ENCODE results near the gene LRMDA.
"Not testable (repeated sequence)": the region's sequence is repeated elsewhere in the genome, so short reads cannot be mapped to it uniquely, and the experiment has no call there.

LRMDA gene

GRCh38 chr10:76497666-76498065, 1066.2 kb downstream of the LRMDA start:
- no peak for DNase-seq

- no peak for DNase-seq
Measured at GRCh38 chr10:76504823-76505222, 1073.4 kb downstream of the LRMDA start.

DNA sequence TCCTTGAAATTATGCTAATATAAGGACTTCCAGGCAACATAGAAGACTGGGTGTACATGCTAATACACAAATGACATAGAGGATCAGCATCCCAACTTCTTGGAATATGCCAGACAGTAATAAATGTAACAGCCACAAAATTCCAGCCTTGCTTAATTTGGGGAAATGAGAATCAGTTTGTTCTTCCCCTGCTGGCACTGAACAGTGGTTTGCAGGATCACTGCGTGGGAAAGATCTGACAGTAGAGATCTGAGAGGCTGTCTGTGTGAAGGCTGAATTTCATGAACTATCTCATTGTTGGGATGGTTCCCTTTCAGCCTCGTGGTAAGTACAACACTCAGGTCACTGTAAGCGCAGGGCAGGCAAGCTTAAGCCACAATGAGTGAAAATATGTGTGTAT, 1078.0 kb downstream of the LRMDA start:
- DNase-seq, result no peak

DNA sequence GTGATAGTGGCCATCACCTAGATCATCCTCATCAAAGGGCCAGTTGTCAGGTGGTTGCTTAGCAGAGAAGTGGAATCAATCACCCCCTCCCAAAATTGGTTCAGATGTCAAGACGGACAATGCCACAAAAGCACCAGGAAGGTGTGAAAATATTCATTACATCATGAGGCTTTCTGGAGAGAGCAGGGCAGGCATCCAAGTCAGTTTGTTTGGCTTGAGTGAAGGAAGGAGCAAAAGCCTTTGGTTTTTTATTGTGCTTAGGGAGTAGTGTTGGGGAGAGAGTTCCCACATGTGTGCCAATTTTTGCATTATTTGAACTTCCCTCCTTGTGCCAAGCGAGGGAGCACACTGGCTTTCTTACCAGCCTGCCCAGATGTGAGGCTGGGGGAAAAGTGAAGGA, 1082.9 kb downstream of the LRMDA start:
- DNase-seq, result no peak

- no peak for DNase-seq
Measured at GRCh38 chr10:76514869-76515268, 1083.4 kb downstream of the LRMDA start.

- DNase-seq, result no peak
Measured at GRCh38 chr10:76522547-76522946, 1091.1 kb downstream of the LRMDA start.

GRCh38 chr10:76523246-76523645, 1091.8 kb downstream of the LRMDA start:
- DNase-seq, result no peak

DNA sequence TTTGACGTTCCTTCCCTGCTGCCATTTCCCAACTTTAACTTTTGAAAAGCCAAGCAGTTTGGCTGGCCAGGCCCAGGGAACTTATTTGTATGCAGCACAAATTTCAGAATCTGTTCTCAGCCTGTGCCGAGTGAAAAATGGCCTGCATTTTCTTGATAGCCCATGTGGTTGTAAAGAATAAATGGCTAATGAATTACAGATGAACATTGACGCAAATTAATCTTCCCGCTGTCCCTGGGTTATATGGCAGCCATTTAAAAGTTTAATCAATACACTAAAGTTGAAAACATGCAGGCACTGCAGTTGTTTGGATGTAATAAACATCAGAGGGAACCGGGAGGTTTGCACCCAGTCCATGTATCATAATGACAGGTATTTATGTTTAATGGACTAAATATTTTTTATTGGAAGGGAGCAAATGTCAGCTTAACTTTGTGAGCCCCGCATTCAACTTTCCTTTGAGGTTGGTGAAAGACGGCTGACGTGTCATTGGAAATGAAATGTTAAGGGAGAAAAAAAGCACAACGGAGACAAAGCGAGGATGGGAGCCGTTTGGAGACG, 1092.4 kb downstream of the LRMDA start:
- DNase-seq, result no peak

GRCh38 chr10:76526833-76527232, 1095.4 kb downstream of the LRMDA start:
- not testable (repeated sequence) for DNase-seq

GRCh38 chr10:76540331-76540730, 1108.9 kb downstream of the LRMDA start:
- no peak for DNase-seq

DNA sequence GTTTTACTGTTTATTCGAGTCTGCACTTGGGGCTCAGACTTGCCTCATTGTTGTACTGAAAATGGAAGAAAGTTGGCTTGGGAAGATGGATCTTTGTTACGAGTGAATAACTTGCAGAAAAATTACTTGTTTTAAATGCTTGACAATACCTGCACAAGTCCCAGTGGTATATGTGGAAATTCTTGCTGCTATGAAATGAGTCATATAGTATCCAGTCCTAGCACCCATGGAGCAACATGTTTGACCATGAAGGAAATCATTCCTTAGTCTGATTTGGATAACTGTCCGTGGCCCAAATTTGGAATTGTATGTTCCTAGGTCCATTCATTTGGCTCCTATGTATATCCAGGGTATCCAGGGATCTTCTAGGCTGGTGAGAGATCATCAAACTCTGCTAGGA, 1109.4 kb downstream of the LRMDA start:
- DNase-seq, result no peak

GRCh38 chr10:76541852-76542251, 1110.4 kb downstream of the LRMDA start:
- no peak for DNase-seq

DNA sequence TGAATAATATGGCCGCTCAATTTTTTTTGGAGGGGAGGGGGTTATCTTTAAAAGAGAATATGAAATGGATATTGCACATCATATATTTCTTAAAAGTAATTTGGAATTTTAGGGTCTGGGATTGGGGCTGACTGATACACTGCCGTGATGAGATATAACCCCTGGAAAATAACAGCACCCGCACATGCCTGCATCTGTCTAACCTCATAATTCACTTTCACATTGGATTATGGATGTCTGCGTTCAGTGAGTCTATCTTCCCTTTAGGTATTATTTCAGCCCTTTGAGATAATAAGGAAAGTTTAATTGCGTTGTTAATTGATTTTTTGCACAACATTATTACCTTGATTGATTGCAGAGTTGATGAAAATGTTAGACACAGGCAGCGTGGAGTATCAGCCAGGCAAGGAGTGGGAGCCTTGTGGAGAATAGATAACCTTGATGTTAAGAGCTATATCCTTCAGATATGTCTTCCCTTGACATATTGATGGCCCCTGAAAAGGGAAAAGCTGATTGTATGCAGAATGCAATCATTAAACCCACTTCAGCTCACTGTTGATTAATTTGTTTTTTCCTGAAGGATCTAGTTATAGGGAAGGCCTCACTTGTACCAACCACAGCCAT, 1111.0 kb downstream of the LRMDA start:
- no peak for DNase-seq

DNA sequence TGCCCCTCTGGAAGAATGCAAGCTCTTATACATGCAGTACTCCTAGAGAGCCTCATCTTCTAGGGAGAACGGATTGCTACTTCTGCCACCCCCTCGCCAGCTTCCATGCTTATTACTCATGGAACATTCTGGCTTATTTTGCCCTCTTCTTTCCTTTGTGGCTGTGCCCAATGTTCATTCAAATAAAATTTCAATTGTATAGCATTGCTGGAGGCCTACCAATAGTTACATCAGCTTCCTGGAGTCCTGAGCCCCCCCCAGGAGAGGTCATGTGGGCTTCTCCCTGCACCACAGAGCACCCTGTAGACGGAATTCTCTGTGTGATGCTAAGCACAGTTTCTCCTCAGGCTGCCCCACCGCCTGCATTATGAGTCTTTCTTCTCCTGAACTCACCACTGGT, 1112.2 kb downstream of the LRMDA start:
- DNase-seq, result no peak

DNA sequence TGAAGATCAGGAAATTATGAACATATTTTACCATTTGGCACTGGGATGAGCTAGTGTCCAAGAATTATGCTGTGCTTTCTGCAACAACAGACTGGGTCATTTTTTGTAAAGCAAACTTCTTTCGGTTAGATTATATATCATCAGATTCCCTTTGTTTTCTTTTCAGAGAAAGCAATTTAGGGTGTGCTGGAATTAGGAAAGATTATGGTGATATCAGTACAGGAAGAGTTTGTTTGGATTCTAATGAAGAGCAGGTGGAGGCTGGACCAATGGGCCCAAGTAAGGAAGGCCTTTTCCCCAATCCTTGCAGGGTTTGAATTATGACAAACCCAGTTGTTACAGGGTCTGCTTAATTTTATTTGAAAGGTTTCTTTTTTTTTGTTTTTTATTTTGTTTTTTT, 1113.4 kb downstream of the LRMDA start:
- DNase-seq, result no peak

DNA sequence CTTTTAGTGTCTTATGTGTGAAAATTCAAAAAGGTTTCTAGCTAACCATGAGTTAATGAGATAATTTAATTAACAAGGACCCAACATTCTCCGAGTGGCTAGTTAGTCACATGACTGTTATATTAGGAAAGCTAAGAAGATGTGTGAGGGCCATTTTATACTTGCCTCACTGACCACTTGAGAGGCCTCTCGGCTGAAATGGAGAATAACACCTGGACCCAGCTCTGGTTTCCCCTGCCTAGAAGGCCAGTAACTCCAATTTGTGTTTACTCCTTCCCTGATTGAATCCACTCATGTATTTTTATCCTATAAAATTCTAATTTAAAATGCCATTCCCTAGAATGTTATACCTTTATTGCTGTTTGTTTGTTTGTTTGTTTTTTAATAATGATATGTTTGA, 1115.0 kb downstream of the LRMDA start:
- DNase-seq, result no peak

DNA sequence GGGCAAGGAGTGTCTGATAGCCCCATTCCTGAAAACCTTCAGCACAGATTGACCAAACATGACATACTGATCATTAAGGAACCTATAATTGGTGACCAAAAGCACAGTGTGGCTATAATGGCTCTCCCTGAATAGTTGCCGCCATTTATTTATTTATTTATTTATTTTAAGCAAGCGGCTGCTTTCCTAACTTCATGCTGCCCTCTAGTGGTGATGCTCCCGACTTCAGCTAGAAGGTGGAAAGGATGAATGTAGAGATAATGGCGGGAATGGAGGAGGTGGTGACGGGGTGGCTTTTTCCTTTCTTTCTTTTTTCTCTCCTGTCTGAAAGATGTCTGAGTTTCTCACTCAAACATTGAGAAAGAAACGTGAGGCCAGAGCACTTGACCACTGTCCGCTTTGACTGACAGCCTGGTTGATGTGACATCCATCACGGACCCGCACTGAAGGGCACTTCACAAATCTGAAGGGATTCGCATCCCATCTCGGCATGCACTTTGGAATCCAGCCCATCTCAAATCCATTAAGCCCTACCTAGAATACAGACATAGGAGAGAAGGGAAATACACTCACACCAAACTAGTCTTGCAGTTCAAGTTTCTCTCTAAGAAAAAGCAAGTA, 1116.0 kb downstream of the LRMDA start:
- DNase-seq, result peak; percentile 41

DNA sequence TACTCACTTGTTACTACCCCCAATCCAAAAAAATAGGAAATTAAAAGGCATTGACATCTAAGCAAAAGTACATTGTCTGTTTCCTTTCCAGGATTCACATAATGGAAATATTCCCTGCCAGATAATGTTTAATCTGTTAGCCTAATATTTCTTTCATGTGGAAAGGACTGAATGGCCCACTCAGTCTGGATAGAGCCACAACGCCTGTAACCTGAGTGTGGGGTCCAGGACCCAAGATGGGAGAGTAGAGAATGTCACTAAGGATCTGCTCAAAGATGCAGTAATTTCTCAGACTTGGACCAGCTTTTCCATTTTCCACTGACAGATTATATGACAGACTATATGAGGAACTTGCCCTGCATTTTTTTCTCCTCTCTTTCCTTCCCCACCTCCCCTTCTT, 1117.3 kb downstream of the LRMDA start:
- no peak for DNase-seq

DNA sequence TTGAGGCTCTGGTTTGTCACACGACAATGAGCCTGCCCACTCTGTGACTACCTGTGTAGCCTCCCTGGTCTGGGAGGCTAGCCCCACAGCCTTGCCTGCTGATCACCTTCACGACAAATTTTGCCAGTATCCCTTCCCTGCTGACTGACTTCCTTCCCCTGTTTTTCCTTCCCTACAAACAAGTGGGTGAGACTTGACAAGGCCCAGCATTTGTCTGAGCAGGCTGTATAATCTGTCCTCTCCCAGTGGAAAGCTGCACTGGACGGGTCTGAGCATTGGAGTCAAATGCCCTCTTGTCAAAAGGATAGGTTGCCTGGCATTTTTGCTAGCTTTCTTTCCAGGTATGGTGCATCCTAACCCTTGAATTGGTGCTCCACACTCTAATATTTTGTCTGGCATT, 1117.7 kb downstream of the LRMDA start:
- no peak for DNase-seq

DNA sequence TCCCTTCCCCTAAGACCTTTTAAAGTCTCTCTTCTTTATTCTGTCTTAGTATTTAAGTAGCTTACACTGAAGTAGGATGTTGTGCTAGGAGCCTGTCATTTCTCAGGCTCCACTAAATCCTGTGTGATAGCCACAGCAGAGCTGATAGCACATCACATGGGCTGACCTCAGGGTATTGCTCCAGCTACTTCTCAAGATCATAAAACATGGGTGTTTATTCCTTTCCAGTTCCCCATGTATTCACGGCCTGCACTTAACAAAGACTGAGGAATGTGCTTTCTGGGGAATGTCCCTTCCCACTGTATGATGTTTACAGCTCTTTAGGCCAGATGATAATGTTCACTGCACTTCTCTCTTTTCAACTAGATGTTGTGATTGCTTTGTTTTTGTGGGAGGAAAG, 1119.4 kb downstream of the LRMDA start:
- DNase-seq, result no peak

DNA sequence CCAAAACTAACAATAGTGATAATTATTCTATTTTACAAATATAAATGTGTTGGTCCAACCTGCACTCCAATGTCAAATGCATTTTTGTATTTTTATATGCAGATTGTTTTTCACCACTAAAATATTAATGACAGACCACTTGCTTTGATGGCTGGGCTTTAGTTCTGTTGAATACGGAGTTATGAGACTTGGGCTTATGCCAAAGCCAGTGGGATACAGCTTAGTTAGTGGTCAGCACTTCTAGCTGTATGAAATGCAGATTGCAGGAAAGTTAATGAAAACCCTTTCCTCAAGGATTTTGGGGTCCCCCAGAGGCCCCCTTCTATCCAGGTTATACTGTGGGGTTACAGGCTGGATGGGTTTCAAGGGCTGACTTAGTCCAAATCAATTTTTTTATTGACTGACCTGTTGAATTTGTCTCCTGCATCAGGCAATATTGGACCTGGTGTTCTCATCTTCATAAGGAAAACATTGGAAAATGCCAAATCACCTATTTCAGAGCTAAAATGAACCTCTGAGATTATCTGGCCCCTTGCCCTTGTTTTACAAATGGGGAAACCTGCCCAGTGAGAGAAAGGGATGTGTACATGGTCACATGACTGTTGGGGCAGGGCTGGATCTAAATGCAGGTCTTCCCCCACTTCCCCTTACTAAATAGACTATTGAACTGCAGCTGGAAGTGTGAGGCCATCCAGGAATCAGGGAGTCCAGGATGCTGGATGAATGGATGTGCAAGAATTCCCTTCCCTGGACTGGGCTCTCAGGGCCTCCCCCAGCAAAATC, 1120.9 kb downstream of the LRMDA start:
- DNase-seq, result no peak

DNA sequence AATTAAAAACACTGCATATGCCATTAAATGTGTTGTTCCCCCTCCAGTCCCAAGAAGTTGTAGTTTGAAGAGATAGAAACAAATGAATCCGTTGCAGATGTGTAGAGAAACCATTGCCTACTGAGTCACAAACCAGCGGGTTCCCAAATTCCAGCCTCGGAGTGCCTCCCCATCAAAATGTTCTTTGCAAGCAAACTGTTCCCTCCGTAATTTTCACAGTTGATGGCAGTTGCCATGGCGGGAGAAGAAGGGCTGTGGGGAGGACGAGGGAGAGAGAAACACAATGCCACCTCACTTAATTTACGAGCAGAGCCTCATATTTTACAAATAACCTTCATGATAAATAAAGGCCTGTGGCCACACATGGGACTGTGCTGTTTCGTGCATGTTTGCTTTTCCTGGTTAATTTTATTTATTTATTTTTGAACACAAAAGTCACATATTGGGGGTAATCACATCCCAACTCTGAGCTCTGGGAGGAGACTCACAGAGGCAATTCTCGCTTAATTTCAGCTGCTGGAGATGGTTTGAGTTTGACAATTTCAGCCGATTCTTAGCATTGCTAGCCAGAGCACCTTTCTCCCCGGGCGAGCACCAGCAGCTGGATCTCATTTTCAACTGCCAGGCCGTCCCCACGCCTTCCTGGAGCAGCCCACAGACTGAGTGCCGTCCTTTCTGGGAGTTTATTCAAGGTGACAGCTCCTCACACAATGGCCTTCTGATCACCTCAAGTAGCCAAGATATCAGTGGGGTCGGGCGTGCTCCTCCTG, 1122.0 kb downstream of the LRMDA start:
- no peak for DNase-seq

DNA sequence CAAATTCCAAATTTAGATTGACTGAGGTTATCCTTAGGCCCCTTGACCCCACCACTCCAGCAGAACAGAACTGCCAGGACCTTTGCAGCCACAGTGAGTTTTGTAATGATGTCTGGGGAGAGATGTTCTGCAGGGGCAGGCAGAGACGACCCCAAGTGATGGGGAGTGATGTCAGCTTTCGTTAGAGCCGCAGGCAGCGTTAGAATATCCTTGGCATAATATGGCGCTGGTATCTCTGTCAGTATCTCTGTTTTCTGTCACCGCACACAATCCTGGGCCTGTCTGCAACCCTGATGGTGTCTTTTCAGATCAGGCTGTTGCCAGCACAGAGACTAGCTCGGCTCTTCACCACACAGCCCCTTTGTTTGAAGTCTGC, 1122.6 kb downstream of the LRMDA start:
- DNase-seq, result no peak

All from activated CD4-positive, CD25-positive, alpha-beta regulatory T cell treated with anti-CD3 and anti-CD28 coated beads, Interleukin-2, amount 50 U/mL, for 72 hours (primary cell).